HG03354 (cell line): ENCODE data around the gene STXBP5L.
"Not testable (repeated sequence)": the region's sequence is repeated elsewhere in the genome, so short reads cannot be mapped to it uniquely, and the experiment has no call there.

ENCODE experiments used
- ATAC-seq: cut with Tn5 transposase; IDR thresholded peaks from one replicate; pipeline ENCODE4 v1.9.1; 2021; ENCODE audit warnings: mild to moderate bottlenecking; ENCODE audit not compliant: unreplicated experiment, poor library complexity, severe bottlenecking

Gene STXBP5L

DNA sequence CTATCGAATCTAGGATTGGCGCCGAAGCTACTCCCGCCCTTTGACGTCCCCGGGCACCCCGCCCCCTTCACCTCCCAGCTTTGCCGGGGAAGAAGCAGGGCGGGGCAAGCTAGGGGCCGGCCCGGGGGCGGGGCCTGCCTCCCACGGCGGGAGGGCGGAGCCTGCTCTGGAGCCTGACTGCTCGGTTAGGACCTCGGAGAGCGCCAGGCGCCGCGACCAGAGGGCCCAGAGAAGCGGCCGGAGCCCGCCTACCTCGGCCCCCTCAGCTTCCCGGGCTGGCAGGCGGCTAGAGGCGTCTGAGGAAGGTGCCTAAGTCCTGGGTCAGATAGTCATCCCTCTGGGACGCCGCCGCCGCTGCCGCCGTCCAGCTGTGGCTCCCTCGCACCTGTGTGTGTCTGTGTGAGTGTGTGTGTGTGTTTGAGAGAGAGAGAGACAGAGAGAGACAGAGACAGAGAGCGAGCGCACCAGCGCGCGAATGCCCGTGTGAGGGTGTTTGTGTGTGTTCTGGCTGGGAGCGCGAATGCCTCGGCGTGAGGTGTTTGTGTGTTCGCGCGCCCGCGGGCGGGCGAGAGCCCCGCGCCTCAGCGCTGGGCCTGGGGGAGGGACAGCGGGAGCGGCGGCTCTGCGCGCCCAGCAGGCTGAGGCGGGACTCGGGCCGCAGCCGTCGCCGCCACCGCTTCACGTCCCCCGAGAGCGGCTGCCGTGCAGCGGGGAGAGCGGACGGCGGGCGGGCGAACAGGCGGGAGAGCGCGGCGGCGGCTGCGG, at the start of gene STXBP5L:
TSS of gene STXBP5L (plus strand) at position 176 of the 765 bp plus-strand sequence. CDS start 1,374 bp downstream, outside the sequence.
- ATAC-seq = peak; percentile 98

DNA sequence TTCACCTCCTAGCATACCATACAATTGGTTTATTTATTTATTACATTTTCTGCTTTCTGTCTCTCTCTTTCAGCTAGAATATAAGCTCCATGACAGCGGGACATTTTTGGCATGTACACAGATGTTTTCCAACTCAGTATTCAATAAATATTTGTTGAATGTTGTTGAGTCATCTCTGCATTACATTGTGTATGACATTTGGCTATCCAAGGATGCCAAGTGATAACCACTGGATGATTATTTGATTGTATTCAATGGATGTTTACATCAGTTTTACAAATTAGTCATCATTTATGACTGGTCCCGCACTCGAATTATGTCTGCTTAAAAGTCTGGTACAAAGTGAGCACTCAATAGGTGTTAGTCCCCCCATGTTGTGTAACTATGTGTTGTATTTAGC, 49.5 kb upstream of the STXBP5L start:
- no peak for ATAC-seq

DNA sequence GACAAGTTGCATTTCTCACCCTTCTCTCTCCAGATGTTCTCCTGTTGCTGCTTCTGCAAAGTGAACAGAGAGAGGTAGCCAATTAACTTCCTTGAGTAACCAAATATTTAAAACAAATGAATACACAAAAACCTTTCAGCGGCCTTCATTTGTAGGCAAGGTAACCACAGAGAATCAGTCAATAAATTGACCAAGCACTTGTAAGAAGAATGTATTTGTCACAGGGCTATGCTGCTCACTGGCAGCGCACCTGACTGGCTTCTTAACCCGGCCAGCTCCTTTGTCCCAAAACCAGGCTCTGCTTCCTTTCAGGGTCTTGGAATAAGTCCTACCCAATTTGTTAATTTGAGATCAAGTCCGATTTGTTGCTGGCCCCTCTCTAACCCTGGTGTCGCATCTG, 43.5 kb upstream of the STXBP5L start:
- ATAC-seq = no peak

DNA sequence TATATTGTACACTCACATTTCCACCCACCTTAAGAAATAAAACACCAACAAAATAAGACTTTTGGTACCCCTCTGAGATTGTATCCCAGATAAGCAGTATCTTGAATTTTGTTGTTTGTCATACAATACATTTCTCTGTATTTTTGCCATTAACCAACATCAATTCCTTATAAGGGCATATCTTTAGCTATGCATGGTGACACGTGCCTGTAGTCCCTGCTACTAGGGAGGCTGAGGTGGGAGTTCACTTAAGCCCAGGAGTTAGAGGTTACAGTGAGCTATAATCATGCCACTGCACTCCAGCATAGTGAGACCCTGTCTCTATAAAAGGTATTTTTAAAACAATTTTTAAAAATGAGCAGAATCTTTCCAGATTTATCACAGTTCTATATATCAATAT, 32.5 kb upstream of the STXBP5L start:
- ATAC-seq = no peak

DNA sequence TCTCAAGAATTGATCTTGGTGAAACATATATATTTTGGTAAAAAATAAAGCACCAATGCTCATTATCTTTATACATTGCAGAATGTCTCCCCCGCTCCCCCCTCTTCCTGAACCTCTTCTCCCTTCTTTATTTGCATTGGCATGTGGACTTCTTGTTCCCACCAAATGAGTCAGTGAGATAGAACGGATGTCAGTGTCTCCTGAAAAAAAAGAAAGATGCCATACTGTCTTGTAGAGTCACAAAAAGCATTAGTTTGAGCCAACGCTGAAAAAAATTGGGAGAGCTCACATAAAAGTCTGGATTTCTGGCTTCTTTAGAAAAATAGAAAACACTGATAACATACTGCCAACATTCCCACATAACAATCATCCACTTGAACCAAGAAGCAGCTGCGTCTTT, 32.0 kb upstream of the STXBP5L start:
- ATAC-seq = no peak

DNA sequence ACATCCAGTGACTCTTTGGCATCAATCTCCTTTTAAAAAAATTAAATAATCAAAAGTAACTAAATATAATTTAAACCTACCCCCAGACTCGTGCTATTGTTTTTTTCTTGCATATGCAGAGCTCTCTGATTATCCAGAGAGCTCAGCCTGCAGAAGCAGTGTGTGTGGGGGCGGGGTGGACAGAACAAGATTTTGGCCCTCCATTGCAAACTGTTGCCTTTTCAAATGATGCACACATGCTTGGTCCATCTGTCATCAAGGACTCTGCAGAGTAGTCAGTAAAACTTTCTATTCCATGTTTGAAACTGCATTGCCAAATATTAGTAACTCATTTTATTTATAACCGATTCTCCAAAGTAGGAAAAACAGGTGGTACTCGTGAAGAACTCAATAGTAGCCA, 28.6 kb upstream of the STXBP5L start:
- ATAC-seq = no peak

DNA sequence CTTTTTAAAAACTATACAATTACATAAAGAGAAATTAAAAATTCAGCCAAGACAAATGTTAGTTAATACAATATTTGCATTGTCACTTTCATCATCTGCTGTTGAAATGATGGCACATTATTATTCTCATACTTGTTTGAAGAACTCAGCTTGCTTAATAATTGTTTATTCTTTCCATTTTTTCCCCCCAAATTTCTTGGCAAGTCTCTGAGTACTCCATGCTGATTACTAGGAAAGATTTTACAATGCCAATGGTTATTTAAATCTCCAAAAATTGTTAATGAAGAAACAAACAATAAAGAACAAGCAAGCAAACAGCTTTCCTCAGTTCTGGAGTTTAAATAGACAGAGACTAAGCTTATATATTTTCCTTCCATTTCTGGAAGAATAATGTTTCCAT, 15.1 kb upstream of the STXBP5L start:
- ATAC-seq = no peak

DNA sequence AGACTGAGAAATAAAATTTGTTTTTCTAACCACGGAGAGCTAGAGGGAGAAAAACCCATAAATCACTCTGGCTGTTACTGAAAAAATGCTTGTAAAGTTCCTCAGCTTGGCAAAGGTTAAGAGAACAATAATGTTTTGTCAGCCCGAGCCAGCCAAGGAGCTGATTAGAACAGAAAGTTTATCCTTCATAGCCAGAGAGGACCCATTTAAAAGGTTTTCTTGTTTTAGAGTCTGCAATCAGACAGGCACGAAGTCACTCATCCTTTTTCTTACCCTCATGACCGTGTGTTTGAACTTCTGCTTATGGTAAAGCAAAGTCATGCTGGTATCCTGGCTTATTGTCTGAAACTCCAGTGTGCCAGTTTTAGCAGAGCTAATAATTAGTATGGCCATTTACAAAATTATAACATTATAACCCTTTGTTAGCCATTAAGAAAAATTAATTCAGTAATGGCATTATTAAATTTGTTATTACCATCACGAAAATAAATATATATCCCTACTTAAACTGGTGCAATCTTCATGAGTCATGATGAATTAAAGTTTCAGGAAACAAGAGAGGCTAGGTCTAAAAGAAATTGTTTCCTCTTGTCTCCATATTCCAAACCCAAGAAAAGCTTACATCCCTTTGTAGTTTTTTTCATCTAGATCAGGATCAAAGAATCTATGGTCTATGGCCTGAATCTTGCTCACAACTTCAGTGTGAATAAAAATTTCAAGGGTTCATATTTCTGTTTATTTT, 13.5 kb upstream of the STXBP5L start:
- no peak for ATAC-seq

DNA sequence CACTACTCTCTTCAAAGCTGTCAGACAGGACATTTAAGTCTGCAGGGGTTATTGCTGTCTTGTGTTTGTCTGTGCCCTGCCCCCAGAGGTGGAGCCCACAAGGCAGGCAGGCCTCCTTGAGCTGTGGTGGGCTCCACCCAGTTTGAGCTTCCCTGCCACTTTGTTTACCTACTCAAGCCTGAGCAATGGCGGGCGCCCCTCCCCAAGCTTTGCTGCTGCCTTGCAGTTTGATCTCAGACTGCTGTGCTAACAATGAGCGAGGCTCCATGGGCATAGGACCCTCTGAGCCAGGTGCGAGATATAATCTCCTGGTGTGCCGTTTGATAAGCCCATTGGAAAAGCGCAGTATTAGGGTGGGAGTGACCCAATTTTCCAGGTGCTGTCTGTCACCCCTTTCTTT, 6.3 kb upstream of the STXBP5L start:
- ATAC-seq = not testable (repeated sequence)

DNA sequence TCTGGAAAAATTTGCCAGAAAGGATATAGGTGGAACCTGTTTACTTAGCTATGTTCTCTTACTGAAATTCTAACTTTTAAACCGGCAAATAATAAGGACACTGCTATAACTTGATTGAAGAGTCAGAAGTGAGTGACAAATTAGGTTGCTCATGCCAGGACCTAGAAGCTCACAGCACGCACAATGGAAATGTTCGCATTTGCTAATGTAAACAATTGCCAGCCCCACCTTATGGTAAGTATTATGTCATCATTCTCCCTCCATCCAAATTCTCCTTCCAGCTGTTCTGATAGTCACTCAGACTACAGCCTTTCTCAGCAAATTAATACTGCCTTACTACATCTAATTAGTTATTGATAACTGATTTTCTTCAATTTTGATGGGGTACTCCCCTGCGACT, 4.8 kb upstream of the STXBP5L start:
- no peak for ATAC-seq

DNA sequence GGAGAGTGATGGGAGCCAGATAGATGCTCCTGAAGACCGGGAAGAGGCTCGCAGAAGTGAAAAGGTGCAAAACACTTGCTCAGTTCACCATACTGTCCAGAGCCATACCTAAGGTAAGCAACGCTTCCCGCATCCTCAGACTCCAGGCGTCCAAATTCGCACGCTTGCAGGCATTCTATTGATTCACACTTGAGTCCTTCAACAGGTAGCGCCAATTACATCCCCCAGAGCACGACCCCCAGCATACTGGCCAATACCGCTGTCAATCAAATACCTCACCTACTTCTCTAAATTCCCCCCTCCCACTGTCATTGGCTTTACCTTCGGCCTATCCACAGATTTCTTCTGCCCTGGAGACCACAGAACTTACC, 361 bp upstream of the STXBP5L start:
- no peak for ATAC-seq

DNA sequence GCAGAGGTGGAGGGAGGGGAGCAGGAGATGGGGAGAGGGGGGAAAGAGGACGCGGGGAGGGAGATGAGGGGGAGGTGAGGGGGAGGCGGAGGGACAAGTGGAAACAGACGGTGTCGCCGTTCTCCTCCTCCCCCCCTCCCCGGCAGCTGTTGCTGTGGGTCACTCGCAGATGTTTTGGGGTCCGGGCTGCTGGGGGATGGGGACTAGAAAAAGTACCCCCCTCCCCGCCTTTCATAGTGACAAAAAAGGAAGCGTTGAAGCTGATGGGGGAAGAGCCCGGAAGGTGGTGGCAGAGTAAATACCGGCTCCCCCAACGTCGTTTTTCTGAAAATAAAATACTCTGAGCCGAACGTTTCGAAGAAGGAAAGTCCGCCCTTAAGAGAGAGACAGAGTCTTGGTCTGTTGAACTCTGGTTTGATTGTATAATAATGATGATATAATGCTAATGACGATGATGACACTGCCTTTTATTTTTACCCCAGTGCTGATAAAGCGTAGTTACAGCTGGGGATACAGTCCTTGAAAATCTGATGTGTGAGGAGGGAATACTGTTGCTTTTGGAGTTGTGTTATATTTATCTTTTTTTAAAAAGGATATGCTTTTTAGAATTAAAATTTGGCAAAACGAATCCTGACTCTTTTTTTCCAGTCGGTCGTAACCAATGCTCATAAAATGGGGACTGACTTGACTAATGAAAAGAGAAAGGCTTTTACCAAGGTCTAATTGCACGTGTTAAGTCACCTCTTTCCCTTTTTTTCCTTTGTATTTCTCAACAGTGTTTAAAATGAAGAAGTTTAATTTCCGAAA, 993 bp downstream of the STXBP5L start:
- ATAC-seq = no peak

DNA sequence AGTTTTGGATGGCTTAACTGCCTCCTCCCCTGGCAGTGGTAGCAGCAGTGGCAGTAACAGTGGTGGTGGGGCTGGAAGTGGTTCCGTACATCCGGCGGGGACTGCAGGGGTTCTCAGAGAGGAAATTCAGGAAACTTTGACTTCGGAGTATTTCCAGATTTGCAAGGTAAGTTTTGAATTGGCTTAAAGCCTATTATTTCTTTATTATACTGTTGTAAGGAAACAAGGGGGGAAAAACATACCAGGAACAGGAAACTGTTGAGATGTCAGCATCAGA, 1.5 kb downstream of the STXBP5L start:
- ATAC-seq = no peak

DNA sequence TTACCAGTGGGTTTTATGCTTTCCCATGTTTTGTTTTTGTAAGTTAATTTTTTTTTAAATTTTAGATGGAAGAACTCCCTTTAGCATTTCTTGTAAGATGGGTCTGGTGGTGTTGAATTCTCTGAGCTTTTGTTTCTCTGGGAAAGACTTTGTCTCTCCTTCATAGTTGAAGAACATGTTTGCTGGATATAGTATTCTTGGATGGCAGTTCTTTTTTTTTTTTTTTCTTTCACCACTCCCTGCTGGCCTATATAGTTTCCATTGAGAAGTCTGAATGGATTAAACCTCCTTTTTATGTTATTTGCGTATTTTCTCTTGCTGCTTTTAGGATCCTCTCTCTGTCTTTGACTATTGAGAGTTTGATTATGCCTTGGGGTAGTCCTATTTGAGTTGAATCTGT, 18.1 kb downstream of the STXBP5L start:
- ATAC-seq = no peak

DNA sequence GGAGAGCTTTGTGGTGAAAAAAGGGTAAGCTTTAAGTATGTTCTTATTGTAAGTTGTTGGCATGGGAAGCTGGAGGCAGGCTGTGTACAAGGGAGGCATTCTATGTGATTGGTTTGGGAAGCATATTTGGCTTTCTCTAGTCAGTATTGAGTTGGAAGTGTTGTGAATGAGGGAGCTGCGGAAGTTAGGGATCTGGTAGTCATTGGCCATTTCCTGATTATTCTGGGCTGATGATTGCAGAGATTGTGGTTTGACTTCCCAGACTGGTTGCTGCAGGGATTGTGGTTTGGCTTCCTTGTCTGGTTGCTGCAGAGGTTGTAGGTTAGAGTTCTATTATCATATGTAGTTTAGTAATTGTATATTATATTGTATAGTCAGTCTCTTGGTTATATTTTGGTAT, 21.0 kb downstream of the STXBP5L start:
- no peak for ATAC-seq

DNA sequence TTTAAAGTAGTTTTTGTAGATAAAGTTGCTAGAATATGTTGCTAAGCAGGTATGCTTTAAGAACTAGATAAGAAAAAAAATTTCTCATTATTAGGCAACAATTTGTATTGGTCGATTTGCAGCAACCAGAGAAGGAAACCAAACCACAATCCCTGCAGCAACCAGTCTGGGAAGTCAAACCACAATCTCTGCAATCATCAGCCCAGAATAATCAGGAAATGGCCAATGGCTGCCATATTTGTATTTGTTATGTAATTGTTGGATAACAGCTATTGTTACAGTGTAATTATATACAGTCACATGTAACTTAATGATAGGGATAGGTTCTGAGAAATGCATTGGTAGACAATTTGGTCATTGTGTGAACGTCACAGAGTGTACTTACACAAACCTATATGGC, 23.6 kb downstream of the STXBP5L start:
- no peak for ATAC-seq

DNA sequence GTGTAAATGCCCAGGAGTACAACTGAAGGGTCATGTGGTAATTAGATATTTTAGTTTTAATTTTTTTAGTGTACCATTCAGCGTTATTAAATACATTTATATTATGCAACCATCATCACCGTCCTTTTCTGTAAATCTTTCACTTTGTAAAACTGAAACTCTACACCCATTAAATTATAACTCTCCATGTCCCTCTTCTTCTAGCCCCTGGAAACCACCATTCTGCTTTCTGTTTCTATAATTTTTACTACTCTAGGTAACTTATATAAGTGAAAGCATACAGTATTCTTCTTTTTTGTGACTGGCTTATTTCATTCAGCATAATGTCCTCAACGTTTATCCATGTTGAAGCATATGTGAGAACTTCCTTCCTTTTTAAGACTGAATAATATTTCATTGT, 48.1 kb downstream of the STXBP5L start:
- no peak for ATAC-seq

DNA sequence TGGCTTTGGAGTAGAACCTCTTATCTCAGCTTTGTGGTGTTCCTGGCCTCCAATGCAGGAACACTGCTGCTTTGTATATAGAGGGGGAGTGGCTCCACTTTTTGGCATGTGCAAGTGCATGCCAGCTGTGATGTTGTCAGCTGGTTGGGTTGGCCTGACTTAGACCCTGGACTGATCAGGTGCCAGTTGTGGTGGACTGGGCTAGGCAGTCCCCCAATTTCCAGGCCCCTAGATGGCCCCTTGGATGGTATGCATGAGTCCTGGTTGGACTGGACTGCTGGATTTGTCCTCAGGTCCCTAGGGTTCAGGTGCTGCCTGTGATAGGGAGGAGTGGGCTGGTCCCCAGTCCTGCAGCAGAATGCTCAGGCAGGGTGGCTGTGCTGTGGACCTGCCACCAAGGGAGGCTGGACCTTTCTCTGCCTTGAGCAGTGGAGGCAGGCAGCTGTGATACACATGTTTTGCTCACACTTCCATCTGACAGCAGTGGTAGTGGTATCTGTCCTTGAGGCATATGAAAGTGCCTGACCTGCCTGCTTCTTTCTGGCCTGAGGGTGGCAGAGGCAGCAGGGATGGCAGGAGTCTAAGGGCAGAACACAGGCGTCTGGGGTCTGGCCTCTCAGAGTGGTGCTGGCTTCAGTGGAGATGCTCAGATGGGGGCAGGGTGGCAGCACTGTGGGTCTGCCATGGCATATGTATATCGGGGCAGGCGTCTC, 74.8 kb downstream of the STXBP5L start:
- no peak for ATAC-seq

DNA sequence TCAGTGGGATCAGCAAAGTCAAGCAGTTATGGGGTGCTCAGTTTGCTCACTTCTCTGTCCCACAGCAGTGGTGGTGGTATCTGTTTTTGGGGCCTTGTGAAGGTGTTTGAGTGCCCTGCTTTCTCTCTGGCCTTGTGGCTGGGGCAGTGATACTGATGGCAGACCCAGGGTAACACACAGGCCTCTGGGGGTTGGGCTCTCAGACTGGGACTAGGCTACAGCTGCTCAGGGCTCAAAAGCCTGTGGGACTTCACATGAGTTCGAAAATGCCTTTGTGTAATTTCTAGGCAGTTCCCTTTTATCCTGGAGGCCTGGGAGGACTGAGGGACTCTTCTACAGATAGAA, 75.3 kb downstream of the STXBP5L start:
- ATAC-seq = no peak

DNA sequence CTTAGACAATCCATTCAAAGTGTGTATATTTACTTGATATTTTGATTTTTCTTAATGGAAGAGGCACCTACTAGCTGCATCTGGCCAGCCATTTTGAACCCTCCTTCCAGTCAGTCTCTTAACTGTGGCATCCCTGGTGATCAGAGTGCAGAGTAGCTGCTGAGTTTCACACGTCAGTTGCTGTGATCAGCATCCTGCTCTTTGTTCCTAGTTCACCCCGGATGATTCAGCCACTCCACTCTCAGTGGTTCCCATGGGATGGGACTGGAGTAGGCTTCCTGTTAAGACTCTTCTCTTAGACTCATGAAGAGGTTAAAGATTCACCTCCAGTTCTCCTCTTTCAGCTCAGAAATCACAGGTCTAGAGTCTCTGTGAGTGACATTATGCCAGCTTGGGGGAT, 75.8 kb downstream of the STXBP5L start:
- no peak for ATAC-seq
